Mammary epithelial cell (primary cell): ENCODE measurements around the gene HEXB.

Source experiments
- CTCF ChIP-seq, 2 donors: IDR thresholded peaks in 1 of 2; conservative IDR thresholded peaks in 1 of 2; 2 replicates each; pipeline ENCODE4 v1.5.1; 2011 to 2012; ENCODE audit warnings: inconsistent platforms in 2 of 2, low read length in 2 of 2, mild to moderate bottlenecking in 2 of 2, control low read depth in 1 of 2, low read depth in 1 of 2; ENCODE audit not compliant: insufficient read depth in 1 of 2; ENCODE audit errors: extremely low read depth in 1 of 2
- EZH2 ChIP-seq: IDR thresholded peaks from 2 replicates; pipeline ENCODE4 v1.6.1; 2012; ENCODE audit warnings: low read length, inconsistent platforms, borderline replicate concordance

- no peak for TF ChIP-seq CTCF (conservative IDR thresholded peaks at IDR 0.05 in 1 of 2, IDR thresholded peaks at IDR 0.05 in 1 of 2; ENCODE audit: extremely low read depth in 1 of 2, insufficient read depth in 1 of 2, low read depth in 1 of 2, low read length in 2 of 2)
- no peak for TF ChIP-seq EZH2
Measured at GRCh38 chr5:74667396-74667795, 17.6 kb upstream of the HEXB start.
